GM12878 (cell line): Measurements from ENCODE around the gene PLD5. TPM values are rescaled to one million over a fixed set of nuclear protein-coding genes. Genes with fewer than 3 reads are reported as not detected.

ENCODE experiments used
- ATAC-seq: fragments of 200-7000 bp; cut with Tn5 transposase; 3 replicates; pipeline ENCODE4 v1.9.1; 2020; ENCODE audit warnings: mild to moderate bottlenecking, moderate library complexity
- BruUV-seq: library from RNA; stranded (reverse); fragments of 400-500 nt; replicated peaks from 2 replicates; lab custom pipeline; 2021; lab: Mats Ljungman, UMichigan
- CTCF ChIA-PET: fragments of 300-600 bp; sonication (Branson Sonifier 250); formaldehyde crosslinking; extraction: SDS; loops from one replicate; lab custom pipeline; 2021; ENCODE audit warnings: inconsistent platforms; lab: Yijun Ruan, JAX
- POLR2A ChIA-PET: fragments of 350-600 bp; formaldehyde crosslinking; extraction: SDS; loops from one replicate; lab custom pipeline; 2021; ENCODE audit warnings: inconsistent platforms; lab: Charles Lee
- RAD21 ChIA-PET: fragments of 300-600 bp; sonication (Branson Sonifier 250); formaldehyde crosslinking; loops from one replicate; lab custom pipeline; 2023; ENCODE audit warnings: antibody characterized with exemption; ENCODE audit not compliant: unreplicated experiment; lab: Charles Lee
- SMC1A ChIA-PET: fragments of 300-600 bp; sonication (Branson Sonifier 250); formaldehyde crosslinking; loops from one replicate; lab custom pipeline; 2023; ENCODE audit not compliant: unreplicated experiment, uncharacterized antibody; lab: Charles Lee
- DNase-seq: peaks from one replicate; pipeline ENCODE4 v3.0.0-alpha.2; 2011; ENCODE audit warnings: low read depth, low spot score
- FAIRE-seq: peaks from 3 replicates; lab custom pipeline; 2011; peaks lifted over from hg19 to GRCh38; lab: Jason Lieb, UNC
- H2AFZ ChIP-seq: 2 replicates; pipeline ENCODE4 v1.6.0; 2011; ENCODE audit warnings: low read depth, low read length, control low read depth; ENCODE audit not compliant: control insufficient read depth
- H3K27ac ChIP-seq: 2 replicates; pipeline ENCODE4 v1.5.1; 2011; ENCODE audit warnings: control low read depth; ENCODE audit not compliant: control insufficient read depth, insufficient read depth
- H3K27me3 ChIP-seq, 2 experiments: replicated peaks in 1 of 2; 2 replicates each; pipeline versions ENCODE4 v1.6.0 to v1.6.1; 2011; ENCODE audit warnings: low read length in 1 of 2; ENCODE audit not compliant: control insufficient read depth in 2 of 2, insufficient read depth in 2 of 2
- H3K36me3 ChIP-seq, 2 experiments: 2 replicates each; pipeline ENCODE4 v1.5.1; 2011; ENCODE audit warnings: low read length in 1 of 2; ENCODE audit not compliant: control insufficient read depth in 2 of 2, insufficient read depth in 2 of 2
- H3K4me1 ChIP-seq: 2 replicates; pipeline ENCODE4 v1.6.1; 2011; ENCODE audit warnings: mild to moderate bottlenecking, low read length, moderate library complexity, mixed read lengths; ENCODE audit not compliant: control insufficient read depth, insufficient read depth
- H3K4me2 ChIP-seq: 2 replicates; pipeline ENCODE4 v1.6.0; 2011; ENCODE audit warnings: control low read depth; ENCODE audit not compliant: control insufficient read depth, insufficient read depth
- H3K4me3 ChIP-seq: fragments of 200-600 bp; sonication (generic); 2 replicates; pipeline ENCODE4 v1.5.1; 2016
- H3K79me2 ChIP-seq: 2 replicates; pipeline ENCODE4 v1.6.0; 2011; ENCODE audit warnings: low read length; ENCODE audit not compliant: control insufficient read depth, insufficient read depth
- H3K9ac ChIP-seq: 2 replicates; pipeline ENCODE4 v1.8.0; 2011; ENCODE audit warnings: low read length, control low read depth, mixed read lengths; ENCODE audit not compliant: control insufficient read depth, insufficient read depth
- H3K9me3 ChIP-seq: replicated peaks from 3 replicates; pipeline ENCODE4 v1.5.1; 2011; ENCODE audit warnings: mild to moderate bottlenecking, low read length; ENCODE audit not compliant: control insufficient read depth, insufficient read depth
- H4K20me1 ChIP-seq: 2 replicates; pipeline ENCODE4 v1.6.0; 2011; ENCODE audit not compliant: control insufficient read depth, insufficient read depth
- HDAC6 ChIP-seq: fragments of 200-600 bp; sonication (generic); IDR thresholded peaks from one replicate; pipeline ENCODE4 v1.8.0; 2017; ENCODE audit warnings: antibody characterized with exemption; ENCODE audit not compliant: unreplicated experiment
- IKZF1 ChIP-seq: fragments of 450-650 bp; conservative IDR thresholded peaks from 2 replicates; pipeline ENCODE4 v1.6.1; 2017; ENCODE audit warnings: antibody characterized with exemption, mild to moderate bottlenecking
- NBN ChIP-seq: fragments of 450-650 bp; IDR thresholded peaks from 2 replicates; pipeline ENCODE4 v1.6.1; 2016
- NFYB ChIP-seq: IDR thresholded peaks from 2 replicates; pipeline ENCODE4 v1.6.1; 2011; ENCODE audit warnings: low read depth, mild to moderate bottlenecking, low read length, improper control_type of control experiment, moderate library complexity; ENCODE audit not compliant: insufficient read depth
- POU2F2 ChIP-seq: IDR thresholded peaks from 3 replicates; pipeline ENCODE4 v1.6.1; 2011; ENCODE audit warnings: low read depth, mild to moderate bottlenecking, low read length, borderline replicate concordance
- RAD51 ChIP-seq: fragments of 450-650 bp; IDR thresholded peaks from 2 replicates; pipeline ENCODE4 v1.6.1; 2016; ENCODE audit warnings: moderate library complexity, mild to moderate bottlenecking, inconsistent platforms
- WGBS: methylation state at CpG from one replicate; pipeline ENCODE4 v1.1.6; 2016; ENCODE audit warnings: low lambda C conversion rate; ENCODE audit not compliant: insufficient replicate concordance, insufficient coverage; ENCODE audit errors: missing lambda C conversion rate; 5-methylcytosine and 5-hydroxymethylcytosine counted together
- in situ Hi-C: fragments of 300-500 bp; cut with MboI; formaldehyde crosslinking; loops from 9 replicates; pipeline ENCODE4 v1.14.3; 2018; ENCODE audit warnings: mixed read lengths
- intact Hi-C: fragments of 100-400 bp; cut with micrococcal nuclease; formaldehyde crosslinking; loops from one replicate; pipeline ENCODE4 v1.14.2; 2022; ENCODE audit not compliant: unreplicated experiment
- polyA plus RNA-seq, 11 experiments: library from polyadenylated mRNA; depleted of rRNA in 4 of 11; unstranded in 6 of 11; stranded (reverse) in 5 of 11; fragments of >200 nt; fragmentation: Nextera tagmentation in 4 of 11; fragmentation: Illumina TruSeq in 1 of 11; extraction: Ambion mirVana in 4 of 11; extraction: Trizol in 1 of 11; gene quantifications; 1 replicate in 1 of 11; 2 replicates in 10 of 11; pipeline versions ENCODE4 v1.2.1 to v1.2.3, GENCODE V29; 2011 to 2016; ENCODE audit warnings: inconsistent platforms in 2 of 11, missing spikeins in 2 of 11, low read depth in 1 of 11
- total RNA-seq, 4 experiments: library from RNA; depleted of rRNA in 3 of 4; stranded (reverse); fragments of >200 nt in 3 of 4; fragmentation: Illumina TruSeq in 1 of 4; extraction: Trizol in 1 of 4; gene quantifications; 2 replicates each; pipeline versions ENCODE4 v1.2.1 to v1.2.3, GENCODE V29; 2013 to 2021
- TF ChIP-seq, protein P1 (sequence below): fragments of 450-650 bp; IDR thresholded peaks from 2 replicates; pipeline ENCODE4 v1.6.1; 2017; ENCODE audit warnings: borderline replicate concordance

The PLD5 gene
- total and polyA plus RNA-seq, 10 of the 15 experiments (the other 5 are each of a cell fraction or from before 2014, with no cell fraction given): not detected

DNA sequence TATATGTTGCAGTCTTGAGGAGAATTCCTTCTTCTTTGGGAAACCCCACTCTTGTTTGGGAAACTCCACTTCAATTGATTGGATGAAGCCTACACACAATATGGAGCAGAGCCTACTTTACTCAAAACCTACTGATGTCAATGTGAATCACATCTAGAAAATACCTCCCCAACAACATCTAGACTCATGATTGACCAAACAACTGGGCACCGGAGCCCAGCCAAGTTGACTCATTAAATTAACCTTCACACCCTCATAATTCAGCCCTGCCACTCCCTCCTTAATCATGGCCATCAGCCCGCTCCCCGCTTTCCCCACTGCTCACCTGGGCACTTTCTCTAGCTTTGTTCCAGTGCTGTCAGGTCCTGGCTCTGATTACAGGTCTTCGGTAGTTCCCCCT is 317.5 kb downstream of the PLD5 start:
- in situ Hi-C loops (no loop called here), intact Hi-C loops (no loop called here)
- Histone ChIP-seq H2AFZ (no peak overlapping the region), H3K4me3 (no peak overlapping the region), H3K9ac (no peak overlapping the region), H3K79me2 (no peaks in the 10 kb centered on the region), H4K20me1 (no peaks in the 10 kb centered on the region), H3K27ac (no peak overlapping the region), H3K27me3 (no peaks in the 10 kb centered on the region; a peak in 1 of 4 replicates), H3K36me3 (no peaks in the 10 kb centered on the region), H3K4me2 (no peak overlapping the region), H3K9me3 (no peaks in the 10 kb centered on the region), H3K4me1 (no peaks in the 10 kb centered on the region)
- ChIA-PET POLR2A (no interaction called here), CTCF (no interaction called here), RAD21 (no interaction called here), SMC1A (no interaction called here)
- ATAC-seq (no peak), DNase-seq (no peak), FAIRE-seq (no peak)
- WGBS: 81% methylated on average over 4 of the region's 4 CpGs
- no TSS peak for BruUV-seq
- TF ChIP-seq HDAC6: no peak
- no peak for TF ChIP-seq POU2F2
- TF ChIP-seq, protein P1, sequence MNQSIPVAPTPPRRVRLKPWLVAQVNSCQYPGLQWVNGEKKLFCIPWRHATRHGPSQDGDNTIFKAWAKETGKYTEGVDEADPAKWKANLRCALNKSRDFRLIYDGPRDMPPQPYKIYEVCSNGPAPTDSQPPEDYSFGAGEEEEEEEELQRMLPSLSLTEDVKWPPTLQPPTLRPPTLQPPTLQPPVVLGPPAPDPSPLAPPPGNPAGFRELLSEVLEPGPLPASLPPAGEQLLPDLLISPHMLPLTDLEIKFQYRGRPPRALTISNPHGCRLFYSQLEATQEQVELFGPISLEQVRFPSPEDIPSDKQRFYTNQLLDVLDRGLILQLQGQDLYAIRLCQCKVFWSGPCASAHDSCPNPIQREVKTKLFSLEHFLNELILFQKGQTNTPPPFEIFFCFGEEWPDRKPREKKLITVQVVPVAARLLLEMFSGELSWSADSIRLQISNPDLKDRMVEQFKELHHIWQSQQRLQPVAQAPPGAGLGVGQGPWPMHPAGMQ: no peak
- no peak for TF ChIP-seq NBN
- TF ChIP-seq IKZF1: no peak
- no peak for TF ChIP-seq NFYB
- TF ChIP-seq RAD51: no peak
